HG02852 (cell line): ENCODE data around the gene SEMA7A.
"Not testable (repeated sequence)": the region's sequence is repeated elsewhere in the genome, so short reads cannot be mapped to it uniquely, and the experiment has no call there.

ENCODE experiments used
- ATAC-seq: cut with Tn5 transposase; IDR thresholded peaks from one replicate; pipeline ENCODE4 v1.9.1; 2021; ENCODE audit warnings: mild to moderate bottlenecking, moderate library complexity; ENCODE audit not compliant: unreplicated experiment

Gene SEMA7A

DNA sequence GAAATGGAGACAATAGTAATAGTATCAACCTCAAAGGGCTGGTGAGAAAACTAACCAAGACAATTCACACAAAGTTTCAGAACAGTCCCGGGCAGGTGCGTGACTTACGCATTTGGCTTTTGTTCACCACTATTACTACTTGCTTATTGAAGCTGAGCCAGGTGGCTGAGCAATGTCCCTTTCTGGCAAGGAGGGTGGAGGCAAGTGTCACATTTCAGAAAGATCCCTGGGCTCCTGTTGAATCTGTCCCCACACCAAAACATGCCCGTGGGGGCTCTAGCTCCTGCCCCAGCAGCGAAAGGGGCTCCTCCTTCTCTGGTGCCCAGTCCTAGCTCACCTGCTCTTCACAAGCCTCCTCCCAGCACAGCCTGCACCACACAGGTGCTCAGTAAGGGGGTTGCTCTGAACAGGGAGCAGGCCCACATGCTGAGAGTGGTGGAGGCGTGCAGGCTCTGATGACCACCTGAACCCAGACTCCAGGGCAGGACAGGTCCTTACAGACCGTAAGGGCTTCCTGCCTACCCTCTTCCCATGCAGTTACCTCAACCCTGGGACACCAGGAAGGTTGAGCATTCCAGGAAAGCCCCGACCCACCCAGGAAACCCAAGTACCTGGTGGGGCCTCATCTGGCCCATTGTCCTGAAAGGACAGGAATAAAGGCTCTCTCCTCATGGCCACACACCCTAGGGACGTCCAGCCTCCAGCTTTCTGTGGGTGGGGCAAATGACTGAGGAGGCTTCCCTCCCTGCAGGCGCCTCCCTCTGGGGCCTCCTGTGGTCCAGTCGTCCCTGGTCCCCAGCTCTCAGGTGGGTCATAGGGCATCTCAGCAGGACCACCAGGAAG, 32.6 kb downstream of the SEMA7A start:
- ATAC-seq: no peak

GRCh38 chr15:74400313-74400860, 33.4 kb downstream of the SEMA7A start:
- ATAC-seq: no peak

DNA sequence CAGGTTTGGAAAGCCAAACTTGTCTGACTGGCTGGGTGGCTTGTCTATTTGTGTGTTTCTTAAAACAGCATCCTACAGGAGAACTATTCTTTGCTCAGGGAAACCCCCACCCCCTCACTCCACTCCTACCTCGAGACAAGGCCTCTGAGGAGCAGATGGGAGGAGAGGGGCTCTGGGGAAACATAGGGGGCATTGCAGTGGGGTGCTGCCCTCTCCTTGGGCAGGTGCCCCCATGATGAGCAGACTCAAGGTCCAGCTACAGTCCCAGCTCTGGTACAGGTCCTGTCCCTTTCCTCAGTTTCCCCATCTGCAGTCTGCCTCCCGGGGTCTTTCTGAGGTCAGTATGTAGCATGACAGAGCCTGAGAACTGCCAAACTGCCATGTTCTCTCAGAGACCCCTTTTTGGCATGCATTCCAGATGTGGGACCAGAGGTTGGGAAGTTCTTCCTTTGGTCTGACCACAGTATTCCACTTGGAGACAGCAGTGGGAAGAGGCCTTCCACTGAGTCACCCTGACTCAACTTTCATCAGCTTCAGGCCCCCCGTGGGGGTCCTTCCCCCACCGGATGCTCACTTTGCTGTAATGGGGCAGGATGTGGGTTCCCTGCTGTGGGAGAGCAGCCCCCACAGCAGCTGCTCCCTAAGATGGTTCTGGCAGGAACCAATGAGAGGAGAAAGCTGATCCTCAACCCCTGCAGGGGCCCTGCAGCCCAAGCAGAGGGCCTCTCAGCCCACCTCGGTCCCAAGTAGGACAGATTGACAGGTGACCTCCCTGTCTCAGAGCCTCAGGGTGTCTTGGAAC, 34.0 kb downstream of the SEMA7A start:
- ATAC-seq: no peak

- ATAC-seq: no peak
Observed at GRCh38 chr15:74399100-74399499, 34.7 kb downstream of the SEMA7A start.

GRCh38 chr15:74398183-74398582, 35.6 kb downstream of the SEMA7A start:
- no peak for ATAC-seq

GRCh38 chr15:74397239-74398068, 36.3 kb downstream of the SEMA7A start:
- ATAC-seq: no peak

DNA sequence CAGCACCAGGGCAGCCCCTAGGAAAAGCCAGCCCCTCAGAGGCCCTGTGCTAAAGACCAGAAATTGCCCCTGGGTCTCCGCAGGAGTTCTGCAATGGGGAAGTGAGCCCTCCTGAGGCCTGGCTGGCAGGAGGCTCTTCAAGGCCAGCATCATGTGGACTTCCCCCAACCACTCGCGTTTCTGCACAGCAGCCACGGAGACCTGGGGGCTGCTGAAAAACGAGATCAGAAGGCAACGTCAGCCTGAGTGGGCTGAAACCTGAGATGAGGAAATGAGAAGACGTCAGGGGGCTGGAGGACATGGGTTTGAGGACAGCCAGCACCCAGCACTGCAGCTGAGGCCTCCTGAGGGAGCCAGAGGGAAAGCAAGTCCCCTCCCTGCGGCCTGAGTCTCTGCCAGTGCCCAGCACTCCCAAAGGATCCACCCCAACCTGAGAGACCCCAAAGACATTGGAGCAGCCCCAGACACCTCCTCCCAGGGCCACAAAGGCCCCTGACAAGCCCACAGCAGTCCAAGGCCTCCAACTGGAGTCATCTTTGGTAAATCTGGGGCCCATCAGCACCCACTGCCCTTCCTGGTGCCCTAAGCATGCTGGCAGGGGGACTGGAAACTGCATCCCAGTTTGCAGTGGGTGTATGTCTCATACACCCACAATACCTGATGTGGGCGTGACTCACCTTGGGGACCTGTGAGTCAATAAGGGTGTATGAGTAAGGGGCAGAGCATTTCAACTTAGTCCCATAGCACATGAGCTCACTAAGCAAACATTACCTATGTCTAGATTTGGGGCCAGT, 37.1 kb downstream of the SEMA7A start:
- ATAC-seq: peak; percentile 39

DNA sequence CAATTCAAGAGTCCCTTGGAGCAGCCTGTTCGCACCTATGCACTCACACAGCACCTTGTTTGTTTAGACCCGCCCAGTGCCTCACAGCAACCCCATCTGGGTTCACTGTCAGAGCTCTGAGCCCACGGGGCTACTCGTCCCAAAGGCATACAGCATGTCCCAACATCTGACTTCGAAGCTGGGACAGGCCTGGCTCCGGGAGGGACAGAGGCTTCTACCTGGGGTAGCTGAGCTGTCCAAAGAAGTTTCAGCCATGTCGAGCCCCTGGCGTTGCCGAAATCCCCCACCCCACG, 37.7 kb downstream of the SEMA7A start:
- ATAC-seq: no peak

GRCh38 chr15:74395319-74396145, 38.2 kb downstream of the SEMA7A start:
- no peak for ATAC-seq

- ATAC-seq: no peak
Observed at GRCh38 chr15:74394090-74394846, 39.5 kb downstream of the SEMA7A start.

- ATAC-seq: no peak
Observed at GRCh38 chr15:74393423-74393822, 40.3 kb downstream of the SEMA7A start.

DNA sequence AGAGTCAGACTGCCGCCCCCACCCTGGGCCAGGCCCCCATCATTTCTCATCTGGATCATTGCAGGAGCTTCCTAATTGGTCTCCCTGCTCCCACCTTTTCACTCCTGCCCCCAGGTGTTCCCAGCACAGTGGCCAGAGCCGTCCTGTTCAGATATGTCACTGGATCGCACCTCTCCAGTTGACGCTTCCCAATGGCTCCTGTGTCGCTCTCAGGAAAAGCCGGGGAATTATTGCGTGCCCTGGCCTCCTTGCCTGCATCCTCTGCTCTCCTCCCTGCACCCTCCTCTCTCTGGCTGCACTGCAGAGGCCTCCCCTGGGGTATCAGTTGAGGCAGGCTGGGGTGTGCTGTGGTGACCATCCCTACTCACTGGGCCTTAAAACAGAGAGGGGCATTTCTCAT, 40.9 kb downstream of the SEMA7A start:
- ATAC-seq: no peak

DNA sequence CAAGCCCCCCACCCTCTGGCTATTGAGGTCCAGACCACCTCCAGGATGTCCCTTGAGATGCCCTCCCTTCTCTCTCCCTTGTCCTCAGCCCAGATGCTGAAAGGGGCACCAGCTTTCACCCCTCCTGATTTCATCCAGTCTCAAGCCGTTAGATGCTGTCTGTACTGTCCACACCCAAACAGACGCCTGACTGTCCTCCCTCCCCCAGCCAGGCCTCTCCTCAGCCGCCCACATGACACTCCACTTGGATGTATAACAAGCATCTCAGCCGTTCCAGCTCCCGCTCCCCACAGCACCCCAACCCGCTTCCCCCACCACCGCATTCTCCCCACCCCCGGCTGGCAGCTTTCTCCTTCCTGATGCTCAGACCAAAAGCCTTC, 41.3 kb downstream of the SEMA7A start:
- no peak for ATAC-seq

- ATAC-seq: no peak
Observed at GRCh38 chr15:74391582-74392450, 41.9 kb downstream of the SEMA7A start.

DNA sequence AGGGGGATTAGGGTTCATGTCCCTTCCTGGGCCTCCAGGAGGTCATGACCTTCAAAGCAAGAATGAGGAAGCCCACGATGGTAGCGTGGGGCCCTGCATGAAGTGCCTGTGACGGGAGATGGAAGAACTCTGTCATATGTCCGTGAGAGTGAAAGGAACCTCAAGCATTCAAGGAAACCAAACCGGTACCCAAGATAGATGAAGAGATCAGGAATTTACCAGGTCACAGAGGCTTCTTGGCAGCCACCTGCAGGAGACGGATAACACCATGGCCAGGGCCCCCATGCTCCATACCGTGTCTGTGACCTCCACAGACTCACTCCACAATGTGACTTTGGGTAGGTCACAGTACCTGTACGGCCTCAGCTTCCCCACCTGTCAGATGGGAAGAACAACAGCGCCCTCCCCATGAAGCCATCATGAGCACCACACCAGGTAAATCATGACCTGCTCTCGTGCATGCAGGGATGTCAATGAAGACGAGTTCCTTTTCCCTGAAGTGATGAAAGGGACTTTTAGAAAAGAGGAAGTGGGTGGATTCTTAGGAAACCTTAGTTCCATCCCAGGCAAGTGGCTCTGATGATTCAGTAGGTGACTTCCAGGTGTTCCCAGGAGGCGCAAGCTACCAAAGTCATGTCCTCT, 43.0 kb downstream of the SEMA7A start:
- ATAC-seq: no peak

- not testable (repeated sequence) for ATAC-seq
Observed at GRCh38 chr15:74390049-74390646, 43.6 kb downstream of the SEMA7A start.
